ENCODE measurements around the gene ARL2.

ARL2 gene

GRCh38 chr11:65047581-65048422 is 33.8 kb downstream of the ARL2 start:
- DNase-seq (ENCODE audit: low read depth in 3 of 3): no peak

GRCh38 chr11:65051398-65051858 is 37.5 kb downstream of the ARL2 start:
- DNase-seq (ENCODE audit: low read depth in 3 of 3): no peak

GRCh38 chr11:65053827-65054508 is 40.0 kb downstream of the ARL2 start:
- no peak for DNase-seq (ENCODE audit: low read depth in 3 of 3)

- no peak for DNase-seq (ENCODE audit: low read depth in 3 of 3)
These were observed 41.6 kb downstream of the ARL2 start for GRCh38 chr11:65055538-65055937.

GRCh38 chr11:65056999-65057398 is 43.0 kb downstream of the ARL2 start:
- no peak for DNase-seq (ENCODE audit: low read depth in 3 of 3)

- no peak for DNase-seq (ENCODE audit: low read depth in 3 of 3)
These were observed 43.6 kb downstream of the ARL2 start for GRCh38 chr11:65057526-65057925.

- no peak for DNase-seq (ENCODE audit: low read depth in 3 of 3)
These were observed 44.1 kb downstream of the ARL2 start for GRCh38 chr11:65058012-65058411.

- no peak for DNase-seq (ENCODE audit: low read depth in 3 of 3)
These were observed 44.6 kb downstream of the ARL2 start, which contains the start of gene NAALADL1 for GRCh38 chr11:65058419-65059054. NAALADL1 (minus strand) TSS chr11:65058553; CDS start chr11:65058521, 32 bp downstream.

GRCh38 chr11:65059523-65059922 is 45.6 kb downstream of the ARL2 start:
- no peak for DNase-seq (ENCODE audit: low read depth in 3 of 3)

- no peak for DNase-seq (ENCODE audit: low read depth in 3 of 3)
These were observed 46.2 kb downstream of the ARL2 start for GRCh38 chr11:65059959-65060824.

- no peak for DNase-seq (ENCODE audit: low read depth in 3 of 3)
These were observed 47.0 kb downstream of the ARL2 start for GRCh38 chr11:65060913-65061408.

GRCh38 chr11:65063532-65063931 is 49.6 kb downstream of the ARL2 start:
- DNase-seq (ENCODE audit: low read depth in 3 of 3): no peak

GRCh38 chr11:65064847-65065240 is 50.9 kb downstream of the ARL2 start:
- DNase-seq (ENCODE audit: low read depth in 3 of 3): no peak

GRCh38 chr11:65065851-65066250 is 51.9 kb downstream of the ARL2 start:
- DNase-seq (ENCODE audit: low read depth in 3 of 3): no peak

GRCh38 chr11:65066315-65066714 is 52.4 kb downstream of the ARL2 start:
- no peak for DNase-seq (ENCODE audit: low read depth in 3 of 3)

- no peak for DNase-seq (ENCODE audit: low read depth in 3 of 3)
These were observed 52.9 kb downstream of the ARL2 start for GRCh38 chr11:65066805-65067291.

- DNase-seq (ENCODE audit: low read depth in 3 of 3): no peak
These were observed 53.5 kb downstream of the ARL2 start for GRCh38 chr11:65067446-65067845.

- DNase-seq (ENCODE audit: low read depth in 3 of 3): no peak
These were observed 55.3 kb downstream of the ARL2 start for GRCh38 chr11:65069217-65069616.

Measured in stimulated activated CD4-positive, alpha-beta T cell treated with anti-CD3 and anti-CD28 coated beads, TNF-alpha, amount 100 ng/mL, for 4 hours (primary cell).